Measurements from ENCODE around the gene SLC12A1. TPM values are rescaled to one million over a fixed set of nuclear protein-coding genes. Genes with fewer than 3 reads are reported as not detected.

The SLC12A1 gene
- total RNA-seq, 1 donor from 2014 or later = 0.13 TPM

DNA sequence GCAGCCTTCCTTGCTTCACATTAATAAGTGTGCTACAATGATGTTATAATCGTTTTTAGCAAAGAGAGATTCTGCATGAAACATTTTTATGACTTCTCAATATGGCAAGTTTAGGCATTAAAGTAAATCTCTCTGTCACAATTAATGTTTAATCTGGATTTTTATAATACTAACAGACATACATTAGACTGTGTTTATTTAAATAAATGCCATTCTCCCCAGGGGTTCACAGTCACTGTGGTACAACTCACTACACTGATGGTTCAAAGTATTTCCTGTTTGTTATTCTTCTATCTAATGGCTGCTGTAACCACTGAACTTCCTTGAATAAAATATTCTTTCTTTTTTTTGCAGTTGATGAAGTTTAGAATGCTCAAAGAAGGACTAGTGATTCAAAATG, 59.0 kb downstream of the SLC12A1 start:
- Mint-ChIP-seq H3K9me3 (no peaks in the 10 kb centered on the region), H3K27me3 (ENCODE audit: low read depth) (peaks cover 18% of the 10 kb centered on the region), H3K4me1 (peaks cover 5% of the 10 kb centered on the region), H3K36me3 (no peaks in the 10 kb centered on the region), H3K4me3 (no peak overlapping the region), H3K27ac (no peak overlapping the region)
- TF ChIP-seq, protein P1, sequence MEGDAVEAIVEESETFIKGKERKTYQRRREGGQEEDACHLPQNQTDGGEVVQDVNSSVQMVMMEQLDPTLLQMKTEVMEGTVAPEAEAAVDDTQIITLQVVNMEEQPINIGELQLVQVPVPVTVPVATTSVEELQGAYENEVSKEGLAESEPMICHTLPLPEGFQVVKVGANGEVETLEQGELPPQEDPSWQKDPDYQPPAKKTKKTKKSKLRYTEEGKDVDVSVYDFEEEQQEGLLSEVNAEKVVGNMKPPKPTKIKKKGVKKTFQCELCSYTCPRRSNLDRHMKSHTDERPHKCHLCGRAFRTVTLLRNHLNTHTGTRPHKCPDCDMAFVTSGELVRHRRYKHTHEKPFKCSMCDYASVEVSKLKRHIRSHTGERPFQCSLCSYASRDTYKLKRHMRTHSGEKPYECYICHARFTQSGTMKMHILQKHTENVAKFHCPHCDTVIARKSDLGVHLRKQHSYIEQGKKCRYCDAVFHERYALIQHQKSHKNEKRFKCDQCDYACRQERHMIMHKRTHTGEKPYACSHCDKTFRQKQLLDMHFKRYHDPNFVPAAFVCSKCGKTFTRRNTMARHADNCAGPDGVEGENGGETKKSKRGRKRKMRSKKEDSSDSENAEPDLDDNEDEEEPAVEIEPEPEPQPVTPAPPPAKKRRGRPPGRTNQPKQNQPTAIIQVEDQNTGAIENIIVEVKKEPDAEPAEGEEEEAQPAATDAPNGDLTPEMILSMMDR (IDR thresholded peaks at IDR 0.05; ENCODE audit: unreplicated experiment) = no peak
- no peak for DNase-seq (ENCODE audit: low spot score in 2 of 2, unreplicated experiment in 2 of 2)

DNA sequence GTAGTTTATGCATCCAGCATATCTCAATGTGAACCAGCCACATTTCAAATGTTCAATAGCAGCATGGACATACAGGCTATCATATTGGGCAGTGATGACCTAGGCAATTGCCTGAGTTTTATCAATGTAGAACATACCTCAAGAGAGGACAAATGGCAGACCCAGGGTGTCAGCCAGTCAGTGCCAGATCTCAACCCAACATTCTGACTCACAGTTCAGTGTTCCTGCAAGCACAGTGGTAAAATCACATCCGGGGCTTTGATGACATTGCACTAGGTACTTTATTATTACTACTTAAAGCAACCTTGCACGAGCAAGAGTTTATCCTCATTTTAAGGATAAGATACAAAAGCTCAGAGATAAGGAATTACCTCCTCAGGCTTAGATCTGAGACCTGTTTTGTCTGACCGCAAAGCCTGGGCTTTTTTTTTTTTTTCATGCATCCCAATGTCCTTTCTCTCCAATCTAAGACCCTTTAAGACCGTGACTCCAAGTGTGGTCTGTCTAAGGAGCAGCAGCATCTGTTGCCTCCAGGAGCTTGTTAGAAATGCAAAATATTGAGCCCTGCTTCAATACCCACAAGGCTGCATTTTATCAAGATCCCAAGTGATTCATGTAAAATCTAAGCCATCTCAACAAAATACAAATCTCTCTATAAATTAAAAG, 60.1 kb downstream of the SLC12A1 start:
- no peak overlapping the region for H3K4me3 Mint-ChIP-seq
- peaks cover 5% of the 10 kb centered on the region for H3K4me1 Mint-ChIP-seq
- H3K27me3 Mint-ChIP-seq (ENCODE audit: low read depth) = peaks cover 18% of the 10 kb centered on the region
- no peaks in the 10 kb centered on the region for H3K9me3 Mint-ChIP-seq
- TF ChIP-seq, protein P1 (IDR thresholded peaks at IDR 0.05; ENCODE audit: unreplicated experiment) = no peak
- no peaks in the 10 kb centered on the region for H3K36me3 Mint-ChIP-seq
- H3K27ac Mint-ChIP-seq = no peak overlapping the region
- no peak for DNase-seq (ENCODE audit: low spot score in 2 of 2, unreplicated experiment in 2 of 2)

DNA sequence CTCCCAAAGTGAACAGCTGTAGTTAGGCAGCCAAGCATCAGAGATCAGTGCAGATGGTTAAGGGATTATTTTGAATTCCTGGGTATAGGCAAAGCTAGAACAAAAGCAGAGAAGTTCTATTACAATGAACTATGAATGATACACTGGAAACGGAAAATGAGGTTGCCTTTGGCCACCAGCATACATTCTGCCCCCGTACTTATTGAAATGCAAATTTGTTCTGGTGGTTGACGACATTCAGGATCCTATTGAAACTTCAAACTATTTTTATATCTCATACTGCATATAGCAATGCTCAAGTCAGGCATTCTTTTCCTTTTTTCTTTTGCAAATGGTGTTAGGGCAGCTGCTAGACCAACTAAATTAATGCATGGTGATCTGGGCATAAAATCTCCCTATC, 61.7 kb downstream of the SLC12A1 start:
- H3K27ac Mint-ChIP-seq = no peak overlapping the region
- no peaks in the 10 kb centered on the region for H3K36me3 Mint-ChIP-seq
- no peak overlapping the region for H3K4me3 Mint-ChIP-seq
- TF ChIP-seq, protein P1 (IDR thresholded peaks at IDR 0.05; ENCODE audit: unreplicated experiment) = no peak
- H3K4me1 Mint-ChIP-seq = peaks cover 5% of the 10 kb centered on the region
- no peaks in the 10 kb centered on the region for H3K9me3 Mint-ChIP-seq
- no peak for DNase-seq (ENCODE audit: low spot score in 2 of 2, unreplicated experiment in 2 of 2)
- peaks cover 18% of the 10 kb centered on the region for H3K27me3 Mint-ChIP-seq (ENCODE audit: low read depth)

DNA sequence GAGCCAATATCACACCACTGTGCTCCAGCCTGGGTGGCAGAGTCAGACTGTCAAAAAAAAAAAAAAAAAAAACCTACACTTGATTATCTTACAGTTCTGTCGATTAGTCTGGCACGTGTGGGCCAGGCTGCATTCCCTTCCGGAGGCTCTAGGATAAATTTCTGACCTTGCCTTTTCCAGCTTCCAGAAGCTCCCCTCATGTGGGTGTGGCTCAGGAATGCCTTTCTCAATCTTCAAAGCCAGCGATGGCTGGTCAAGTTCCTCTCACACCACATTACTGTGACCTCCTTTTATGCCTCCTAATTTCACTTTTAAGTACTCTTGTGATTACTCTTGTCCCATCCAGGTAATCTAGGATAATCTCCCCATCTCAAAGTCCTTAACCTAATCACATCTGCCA, 66.9 kb downstream of the SLC12A1 start:
- Mint-ChIP-seq H3K9me3 (no peaks in the 10 kb centered on the region), H3K4me3 (no peak overlapping the region), H3K4me1 (peaks cover 5% of the 10 kb centered on the region), H3K27me3 (ENCODE audit: low read depth) (peaks cover 14% of the 10 kb centered on the region), H3K36me3 (no peaks in the 10 kb centered on the region), H3K27ac (no peak overlapping the region)
- TF ChIP-seq, protein P1 (IDR thresholded peaks at IDR 0.05; ENCODE audit: unreplicated experiment) = no peak
- DNase-seq (ENCODE audit: low spot score in 2 of 2, unreplicated experiment in 2 of 2) = no peak

DNA sequence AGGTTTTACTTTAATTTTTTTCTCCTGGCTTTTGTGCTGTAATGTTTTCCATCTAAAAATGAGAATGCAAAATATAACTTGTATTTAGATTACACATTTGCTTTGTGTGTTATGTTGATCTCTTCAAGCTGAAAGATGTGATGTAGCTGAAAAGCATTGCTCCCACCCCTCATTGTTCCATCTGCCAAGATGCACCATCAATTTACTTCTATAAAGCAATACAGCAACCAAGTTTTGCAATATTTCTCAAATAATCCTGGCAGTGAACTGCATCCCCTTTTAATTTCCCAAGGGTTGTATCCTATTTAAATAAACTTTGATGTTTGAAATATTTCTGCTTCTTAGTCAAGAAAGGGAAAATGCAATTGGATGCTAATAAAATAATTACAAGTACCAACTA, 72.6 kb downstream of the SLC12A1 start:
- Mint-ChIP-seq H3K4me1 (peaks cover 33% of the 10 kb centered on the region), H3K27me3 (ENCODE audit: low read depth) (peaks cover 21% of the 10 kb centered on the region), H3K4me3 (no peak overlapping the region), H3K36me3 (no peaks in the 10 kb centered on the region), H3K27ac (no peak overlapping the region), H3K9me3 (no peaks in the 10 kb centered on the region)
- no peak for DNase-seq (ENCODE audit: low spot score in 2 of 2, unreplicated experiment in 2 of 2)
- TF ChIP-seq, protein P1 (IDR thresholded peaks at IDR 0.05; ENCODE audit: unreplicated experiment) = no peak

All from mesothelial cell of epicardium (in vitro differentiated cells).